Embryonic facial prominence (tissue), 1 donor: ENCODE results near the gene GH2.
"Not testable (repeated sequence)": the region's sequence is repeated elsewhere in the genome, so short reads cannot be mapped to it uniquely, and the experiment has no call there.

Source experiments
- DNase-seq: peaks from one replicate; pipeline ENCODE4 v3.0.0-alpha.2; 2016; ENCODE audit errors: extremely low spot score

The GH2 gene

DNA sequence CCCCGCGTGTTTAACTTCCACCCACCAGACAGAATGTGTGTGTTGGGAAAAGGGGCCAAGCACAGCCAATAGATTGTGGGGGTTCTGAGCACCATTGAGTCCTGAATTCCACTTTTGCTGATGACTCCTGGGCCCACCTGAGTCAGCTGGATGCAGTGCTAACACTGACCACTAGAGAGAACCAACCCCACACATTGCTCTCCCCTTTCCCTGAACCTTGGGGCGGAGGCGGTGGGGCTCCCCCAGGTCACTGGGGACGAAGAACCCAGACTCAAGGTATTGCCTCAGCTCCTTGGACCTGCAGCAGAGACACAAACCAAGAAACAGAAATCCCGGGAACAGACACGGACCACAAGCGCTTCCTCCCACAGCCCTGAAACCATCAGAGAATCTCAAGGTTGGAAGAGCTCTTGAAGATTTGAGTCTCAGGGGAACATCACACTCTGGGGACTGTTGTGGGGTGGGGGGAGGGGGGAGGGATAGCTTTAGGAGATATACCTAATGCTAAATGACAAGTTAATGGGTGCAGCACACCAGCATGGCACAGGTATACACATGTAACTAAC, 7.6 kb downstream of the GH2 start:
- DNase-seq = not testable (repeated sequence)

DNA sequence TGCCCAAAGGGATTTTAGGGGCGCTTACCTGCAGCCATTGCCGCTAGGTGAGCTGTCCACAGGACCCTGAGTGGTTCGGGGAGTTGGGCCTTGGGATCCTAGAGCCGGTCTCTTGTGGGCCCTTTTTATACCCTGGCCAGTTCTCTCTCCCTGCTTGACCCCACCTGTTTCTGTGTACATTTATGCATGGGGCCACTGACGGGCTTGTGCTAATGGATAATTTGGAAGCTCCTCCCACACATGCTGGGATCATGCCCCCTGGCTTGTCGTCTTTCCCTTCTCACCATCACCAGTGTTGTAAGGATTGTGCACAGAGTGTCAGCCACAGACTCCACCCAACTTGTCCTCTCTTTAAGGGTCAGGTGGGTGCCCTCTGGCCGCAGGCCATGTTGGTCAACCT, 8.2 kb downstream of the GH2 start, which contains the start of gene CSH2:
Gene CSH2, minus strand, starts transcription at position 101 of the 400 bp plus-strand sequence. Its CDS starts 63 bp downstream, at position 38.
- not testable (repeated sequence) for DNase-seq

DNA sequence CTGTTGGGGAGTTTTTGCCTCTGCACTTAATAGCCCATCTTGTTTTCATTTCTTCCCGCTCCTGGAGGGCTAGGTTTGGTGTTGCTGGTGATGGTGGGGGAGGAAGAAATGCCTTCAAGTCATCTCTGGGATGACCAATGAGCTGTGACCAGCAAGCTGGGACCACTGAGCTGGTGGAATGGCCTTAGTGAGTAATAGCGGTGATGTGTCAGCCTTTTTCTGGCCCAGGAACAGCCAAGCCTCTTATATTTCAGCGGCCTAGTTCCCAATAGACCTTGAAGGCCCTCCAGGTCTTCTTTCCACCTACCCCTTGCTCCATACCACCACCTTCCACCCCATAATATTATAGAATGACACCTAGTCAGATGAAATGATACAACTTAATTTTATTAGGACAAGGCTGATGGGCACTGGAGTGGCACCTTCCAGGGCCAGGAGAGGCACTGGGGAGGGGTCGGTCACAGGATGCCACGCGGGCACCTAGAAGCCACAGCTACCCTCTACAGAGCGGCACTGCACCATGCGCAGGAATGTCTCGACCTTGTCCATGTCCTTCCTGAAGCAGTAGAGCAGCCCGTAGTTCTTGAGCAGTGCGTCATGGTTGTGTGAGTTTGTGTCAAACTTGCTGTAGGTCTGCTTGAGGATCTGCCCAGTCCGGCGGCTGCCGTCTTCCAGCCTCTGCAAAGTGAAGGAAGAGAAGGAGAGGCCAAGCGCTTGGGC, 9.9 kb downstream of the GH2 start:
- not testable (repeated sequence) for DNase-seq

DNA sequence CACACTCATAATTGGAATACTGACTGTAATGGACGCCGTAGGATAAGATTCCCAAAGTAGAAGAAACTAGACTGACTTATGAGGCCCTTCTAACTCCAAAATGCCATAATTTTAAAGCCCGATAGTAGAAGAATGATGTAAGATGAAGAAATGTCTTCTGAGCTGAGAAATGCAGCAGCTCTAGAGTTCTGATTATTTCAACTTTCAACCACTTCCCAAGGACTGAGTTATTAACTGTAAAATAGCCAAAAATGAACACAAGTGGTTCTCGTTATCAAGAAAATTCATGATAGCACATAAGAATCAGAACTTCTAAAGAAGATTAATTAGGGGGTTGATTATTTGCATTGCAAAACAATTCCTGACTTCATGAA, 11.5 kb downstream of the GH2 start:
- DNase-seq = not testable (repeated sequence)

DNA sequence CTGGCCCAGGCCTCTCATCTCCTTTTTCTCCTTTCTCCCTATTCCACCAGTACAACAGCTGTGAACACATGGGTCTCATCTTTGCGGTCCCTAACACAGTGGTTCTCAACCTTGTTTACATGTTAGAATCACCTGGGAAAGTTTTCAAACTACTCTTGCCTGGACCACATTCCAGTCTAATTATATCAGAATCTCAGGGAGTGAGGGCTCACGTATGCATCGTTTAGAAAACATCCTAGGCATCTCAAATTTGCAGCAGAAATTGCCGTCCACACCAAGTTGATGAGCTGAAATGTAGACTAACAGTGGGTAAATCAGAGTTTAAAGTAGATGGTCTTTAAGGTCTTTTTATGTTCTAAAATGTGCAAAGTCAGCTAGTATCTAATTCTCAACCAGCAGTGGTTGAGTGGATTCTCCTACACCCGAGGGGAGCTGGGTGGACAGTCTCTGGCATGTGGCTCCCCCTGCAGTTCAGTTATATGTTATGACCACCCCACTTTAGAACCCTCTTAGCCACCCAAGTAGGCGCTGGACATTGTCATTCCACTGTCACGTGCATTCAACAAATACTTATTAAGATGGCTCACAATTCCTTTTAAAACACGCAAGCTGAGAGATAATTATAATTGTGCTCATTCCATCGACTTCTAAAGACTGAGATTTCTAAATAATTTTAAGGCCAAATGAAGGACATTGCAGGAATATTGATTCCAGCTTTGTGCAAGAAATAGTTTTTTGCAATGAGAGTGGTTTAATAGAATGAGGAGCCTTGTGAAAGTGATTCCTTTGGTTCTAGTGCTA, 12.1 kb downstream of the GH2 start:
- not testable (repeated sequence) for DNase-seq

DNA sequence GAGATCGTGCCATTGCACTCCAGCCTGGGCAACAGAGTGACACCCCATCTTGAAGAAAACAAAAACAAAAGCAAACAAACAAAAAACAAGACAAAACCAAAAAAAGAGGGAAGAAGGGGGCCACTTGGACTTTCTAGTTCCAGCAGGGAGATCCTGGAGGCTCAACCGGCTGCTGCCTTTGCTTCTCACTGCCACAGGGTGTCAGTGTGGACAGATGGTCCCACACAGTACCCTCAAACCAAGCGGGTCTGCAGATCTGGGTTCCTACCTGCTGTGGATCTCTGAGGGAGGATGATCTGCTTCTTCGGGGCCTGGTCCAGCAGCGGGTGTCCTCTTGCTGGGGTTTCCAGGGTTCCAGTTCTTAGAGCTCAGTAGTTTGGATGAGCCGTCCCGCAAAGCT, 15.1 kb downstream of the GH2 start:
- DNase-seq = not testable (repeated sequence)

DNA sequence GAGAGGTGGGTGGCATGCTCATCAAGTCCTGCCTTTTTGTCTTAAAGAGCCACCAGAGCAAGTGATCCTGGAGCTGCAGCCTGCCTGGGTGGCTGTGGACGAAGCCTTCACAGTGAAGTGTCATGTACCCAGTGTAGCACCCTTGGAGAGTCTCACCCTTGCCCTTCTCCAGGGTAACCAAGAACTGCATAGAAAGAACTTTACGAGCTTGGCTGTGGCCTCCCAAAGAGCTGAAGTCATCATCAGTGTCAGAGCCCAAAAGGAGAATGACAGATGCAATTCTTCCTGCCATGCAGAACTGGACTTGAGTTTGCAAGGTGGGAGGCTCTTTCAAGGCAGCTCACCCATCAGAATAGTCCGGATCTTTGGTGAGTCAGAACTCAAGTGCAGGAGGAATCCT, 22.5 kb downstream of the GH2 start:
- DNase-seq = no peak

DNA sequence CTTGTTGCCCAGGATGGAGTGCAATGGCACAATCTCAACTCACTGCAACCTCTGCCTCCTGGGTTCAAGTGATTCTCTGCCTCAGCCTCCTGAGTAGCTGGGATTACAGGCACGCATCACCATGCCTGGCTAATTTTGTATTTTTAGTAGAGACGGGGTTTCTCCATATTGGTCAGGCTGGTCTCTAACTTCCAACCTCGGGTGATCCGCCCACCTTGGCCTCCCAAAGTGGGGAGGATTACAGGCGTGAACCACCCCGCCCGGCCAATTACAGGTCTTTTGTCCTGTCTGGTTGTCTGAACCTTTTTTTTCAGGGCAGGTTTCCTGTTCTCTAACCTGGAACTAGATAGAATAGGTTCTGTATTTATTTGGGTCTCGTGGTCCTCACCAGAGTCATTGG, 25.3 kb downstream of the GH2 start:
- not testable (repeated sequence) for DNase-seq

DNA sequence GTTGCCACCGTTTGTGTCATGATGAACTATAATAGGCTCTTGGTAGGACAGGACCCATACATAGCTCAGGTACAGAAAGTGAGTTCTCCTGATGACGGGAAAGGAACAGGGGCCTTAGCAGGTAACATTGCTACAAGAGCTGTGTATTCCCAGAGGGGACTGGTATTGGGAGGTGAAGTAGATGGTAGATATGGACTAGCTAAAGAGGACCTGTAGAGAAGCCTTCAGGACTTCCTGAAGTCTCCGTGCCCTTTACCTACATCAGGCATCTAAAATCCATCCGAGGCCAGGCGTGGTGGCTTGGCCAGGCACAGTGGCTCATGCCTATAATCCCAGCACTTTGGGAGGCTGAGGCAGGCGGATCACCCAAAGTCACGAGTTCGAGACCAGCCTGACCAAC, 26.6 kb downstream of the GH2 start:
- DNase-seq = no peak

DNA sequence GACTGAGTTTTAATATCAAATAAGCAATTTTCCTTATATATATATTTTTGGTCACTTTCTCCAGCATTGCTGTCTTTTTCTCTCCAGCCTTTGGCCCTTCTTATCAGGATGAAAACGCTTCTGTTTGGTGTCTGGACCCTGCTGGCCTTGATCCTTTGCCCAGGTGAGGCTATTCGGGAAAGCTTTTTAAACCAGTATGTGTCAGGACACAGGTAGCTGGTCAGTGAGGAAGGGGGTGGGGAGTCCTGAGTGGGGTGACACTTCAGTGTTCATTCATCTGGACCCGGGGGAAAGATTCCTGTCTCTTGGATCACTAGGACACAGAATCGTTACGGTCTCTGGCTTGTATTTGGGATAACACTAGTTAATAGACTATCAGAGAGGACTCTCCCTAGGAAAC, 27.0 kb downstream of the GH2 start:
- no peak for DNase-seq

DNA sequence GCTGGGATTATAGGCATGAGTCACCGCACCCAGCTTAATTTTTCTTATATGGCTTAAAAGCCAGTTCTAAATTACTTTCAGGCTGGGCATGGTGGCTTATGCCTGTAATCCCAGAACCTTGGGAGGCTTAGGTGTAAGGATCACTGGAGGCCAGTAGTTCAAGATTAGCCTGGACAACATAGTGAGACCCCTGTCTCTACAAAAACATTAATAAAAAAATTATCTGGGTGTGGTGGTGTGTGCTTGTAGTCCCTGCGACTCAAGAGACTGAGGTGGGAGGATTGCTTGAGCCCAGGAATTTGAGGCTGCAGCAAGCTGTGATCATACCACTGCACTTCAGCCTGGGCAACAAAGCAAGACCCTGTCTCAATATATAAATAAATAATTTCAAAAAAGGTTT, 28.5 kb downstream of the GH2 start:
- no peak for DNase-seq

DNA sequence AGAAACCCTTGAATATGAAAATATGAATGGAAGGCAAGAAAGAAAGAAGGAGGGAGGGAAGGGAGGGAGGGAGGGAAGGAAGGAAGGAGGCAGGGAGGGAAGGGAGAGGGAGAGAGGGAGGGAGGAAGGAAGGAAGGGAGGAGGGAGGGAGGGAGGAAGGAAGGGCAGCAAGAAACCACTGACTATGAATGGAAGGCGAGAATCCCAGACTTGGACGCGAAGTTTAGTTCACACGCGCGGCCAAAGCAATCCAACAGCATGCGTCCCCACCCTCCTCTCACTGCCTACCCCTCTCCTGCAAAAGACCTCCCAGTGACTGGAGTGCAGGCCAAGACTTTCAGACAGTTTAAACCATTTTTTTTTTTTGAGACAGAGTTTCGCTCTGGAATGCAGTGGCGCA, 31.3 kb downstream of the GH2 start:
- DNase-seq = no peak

DNA sequence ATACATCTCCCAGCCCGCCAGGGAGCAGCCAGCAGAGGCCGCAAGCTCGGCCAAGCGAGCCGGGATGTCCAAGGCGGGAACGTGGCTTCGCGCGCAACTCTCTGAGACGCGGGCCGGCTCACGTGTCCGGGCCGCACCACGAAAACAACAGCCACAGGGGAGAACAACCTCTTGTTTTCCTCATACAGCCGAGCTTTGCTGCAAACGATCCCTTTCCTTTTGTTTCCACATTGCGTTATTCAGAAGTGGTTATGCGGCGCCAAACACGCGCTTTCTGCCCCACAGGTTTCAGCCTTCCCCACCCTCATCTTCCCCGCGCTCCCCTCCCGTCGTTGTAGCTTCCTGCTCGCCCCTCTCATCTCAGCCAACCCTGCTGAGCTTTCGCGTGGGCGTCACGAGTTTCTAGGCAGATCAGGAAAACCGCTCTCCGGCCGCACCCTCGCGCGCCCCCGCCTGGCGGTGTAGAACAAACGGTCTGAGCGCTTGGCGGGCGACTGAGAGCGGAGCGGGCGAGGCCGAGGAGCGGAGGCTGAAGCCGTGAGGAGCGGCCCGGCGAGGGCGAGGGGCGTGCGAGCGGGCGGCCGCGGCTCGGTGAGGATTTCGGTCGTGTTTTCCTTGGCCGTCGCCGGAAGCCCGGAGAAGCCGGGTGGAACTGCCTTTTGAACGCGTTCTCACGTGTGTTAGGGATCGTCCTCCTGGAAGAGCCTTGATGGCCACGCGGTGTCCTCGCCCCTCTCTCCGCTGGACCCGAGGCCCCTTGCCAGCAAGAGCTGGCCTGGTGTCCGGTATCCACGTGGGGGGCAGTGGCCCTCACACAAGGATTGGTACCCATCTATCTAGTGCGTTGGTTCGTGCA, 32.7 kb downstream of the GH2 start:
- DNase-seq = peak; percentile 83

DNA sequence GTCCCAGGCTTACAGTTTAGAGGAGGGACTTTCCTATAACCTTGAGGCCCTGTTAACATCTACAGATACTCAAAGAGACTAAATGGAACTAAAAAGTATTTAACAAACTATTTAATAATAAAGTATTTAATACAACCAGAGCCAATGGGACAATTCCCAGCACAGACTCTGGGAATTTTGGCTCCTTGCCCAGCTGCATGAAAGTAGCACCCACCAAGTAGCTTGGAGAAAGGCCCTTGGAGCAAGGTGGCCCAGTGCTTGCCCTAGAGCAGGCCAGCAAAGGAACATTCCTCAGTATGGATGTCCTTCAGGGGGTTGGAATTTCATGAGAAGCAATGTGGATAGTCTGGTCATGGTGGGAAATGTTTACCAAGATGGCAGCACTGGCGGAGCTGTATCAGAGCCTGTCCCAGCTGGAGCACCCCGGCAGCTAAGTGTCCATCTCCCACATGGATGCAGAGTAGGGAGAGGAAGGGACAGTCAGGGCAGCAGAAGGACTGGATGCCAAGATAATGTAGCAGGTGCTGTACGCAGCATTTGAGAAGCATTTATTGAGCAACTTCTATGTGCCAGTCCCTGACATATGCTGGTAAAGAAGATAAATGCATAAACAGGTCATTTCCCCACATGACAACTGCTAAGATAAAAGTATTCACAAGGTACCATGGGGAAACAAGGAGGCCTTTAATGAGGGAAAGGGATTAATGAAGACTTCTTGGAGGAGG, 34.1 kb downstream of the GH2 start:
- no peak for DNase-seq

DNA sequence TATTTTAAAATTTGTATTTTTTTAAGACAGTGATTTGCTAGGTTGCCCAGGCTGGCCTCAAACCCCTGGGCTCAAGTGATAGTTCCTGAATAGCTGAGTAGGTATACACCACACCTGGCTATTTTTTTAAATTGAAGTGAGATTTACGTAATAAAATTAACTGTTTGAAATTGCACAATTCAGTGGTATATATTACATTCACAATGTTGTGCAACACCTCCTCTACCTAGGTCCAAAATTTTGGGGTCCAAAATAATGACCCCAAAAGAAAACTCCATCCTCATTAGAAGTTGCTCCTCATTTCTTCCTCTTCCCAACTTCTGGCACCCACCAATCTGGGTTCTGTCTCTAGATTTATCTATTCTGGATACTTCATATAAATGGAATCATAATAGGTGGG, 36.2 kb downstream of the GH2 start:
- no peak for DNase-seq

DNA sequence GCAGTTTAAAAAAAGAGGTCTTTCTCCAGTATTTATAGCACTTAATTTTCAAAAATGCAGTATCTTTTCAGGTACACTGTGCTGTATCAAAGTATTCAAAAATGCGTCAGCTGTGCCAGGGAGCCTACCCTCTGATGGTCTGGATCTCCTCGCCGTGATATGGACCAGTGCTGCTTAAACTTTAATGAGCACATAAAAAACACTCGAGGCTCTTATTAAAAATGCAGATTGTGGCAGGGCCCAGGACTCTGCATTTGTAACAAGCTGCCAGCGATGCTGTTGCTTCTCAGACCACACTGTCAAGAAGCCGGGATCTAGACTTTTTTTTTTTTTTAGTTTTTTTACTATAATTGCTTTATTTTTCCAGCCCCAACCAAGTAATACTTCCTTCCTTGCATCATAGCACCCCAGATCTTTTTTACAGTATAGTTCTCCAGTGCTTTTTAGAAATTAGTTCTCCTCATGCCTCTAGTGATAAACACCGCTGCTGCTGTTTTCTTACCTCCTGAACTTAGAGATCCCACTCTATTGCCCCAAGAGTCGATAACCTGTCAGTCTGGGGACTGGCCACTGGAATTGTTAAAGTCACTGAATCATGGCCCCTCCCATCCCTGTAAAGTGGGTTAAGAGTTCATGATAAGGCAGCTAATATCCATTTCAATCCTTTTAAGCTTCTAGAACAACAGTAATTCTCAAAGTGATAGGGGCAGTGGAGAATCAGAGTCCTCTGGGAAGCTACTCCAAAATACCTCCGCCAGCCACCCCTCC, 37.6 kb downstream of the GH2 start:
- DNase-seq = no peak

DNA sequence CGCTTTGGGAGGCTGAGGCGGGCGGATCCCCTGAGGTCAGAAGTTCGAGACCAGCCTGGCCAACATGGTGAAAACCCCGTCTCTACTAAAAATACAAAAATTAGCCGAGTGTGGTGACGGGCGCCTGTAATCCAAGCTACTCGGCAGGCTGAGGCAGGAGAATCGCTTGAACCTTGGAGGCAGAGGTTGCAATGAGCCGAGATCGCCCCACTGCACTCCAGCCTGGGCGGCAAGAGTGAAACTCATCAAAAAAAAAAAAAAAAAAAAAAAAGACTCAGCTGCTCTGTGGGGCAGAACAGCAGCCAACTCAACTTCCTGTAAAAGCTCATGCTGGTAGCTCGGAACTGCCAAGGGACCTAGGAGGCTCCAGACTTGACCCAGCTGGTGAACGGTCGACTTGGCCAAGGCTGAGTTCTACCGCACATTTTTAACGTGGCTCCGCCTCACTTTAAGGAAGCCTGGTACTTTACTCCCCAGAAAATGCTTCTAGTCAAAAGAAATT, 38.3 kb downstream of the GH2 start:
- DNase-seq = not testable (repeated sequence)

DNA sequence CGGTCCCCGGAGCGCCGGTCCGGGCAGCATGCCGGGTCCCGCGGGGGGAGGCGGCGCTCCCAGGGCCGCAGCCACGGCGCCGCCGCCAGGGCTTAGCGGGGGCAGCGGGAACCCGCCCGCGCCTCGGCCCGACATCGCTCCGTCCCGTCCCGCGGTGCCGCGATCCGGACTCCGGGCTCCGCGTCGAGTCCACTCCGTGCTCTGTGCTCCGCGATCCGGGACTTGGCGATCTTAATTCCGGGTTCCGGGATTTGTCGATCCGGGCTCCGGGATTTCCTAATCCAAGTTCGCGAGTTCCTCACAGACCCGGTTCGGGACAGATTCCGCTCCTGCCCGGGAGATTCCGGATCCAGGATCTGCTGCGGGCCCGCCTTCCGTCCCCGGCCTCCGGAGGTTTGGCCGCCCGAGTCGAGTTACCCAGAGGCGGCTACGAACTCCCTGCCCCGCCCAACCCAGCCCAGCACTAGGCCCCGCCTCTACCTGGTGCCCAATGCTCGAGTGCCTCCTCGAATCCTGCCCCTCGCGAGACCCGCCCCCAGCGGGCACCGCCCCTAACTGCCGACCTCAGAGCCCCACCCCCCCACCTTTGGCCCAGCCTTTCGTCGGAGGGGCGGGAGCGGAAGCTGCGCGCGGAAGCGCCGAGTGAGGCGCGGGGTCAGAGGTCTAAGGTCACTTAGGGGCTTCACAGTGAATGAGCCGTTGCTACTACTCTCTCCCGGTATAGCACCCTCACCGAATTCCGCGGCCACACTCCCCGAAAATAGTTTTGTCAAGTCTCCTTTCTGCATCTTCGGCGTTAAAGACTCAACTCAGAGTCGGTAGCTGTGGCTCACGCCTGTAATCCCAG, 39.0 kb downstream of the GH2 start, which contains the start of gene SMARCD2:
Gene SMARCD2, minus strand, starts transcription at position 146 of the 847 bp plus-strand sequence. Its CDS starts 11 bp downstream, at position 135.
- peak; percentile 94 for DNase-seq

DNA sequence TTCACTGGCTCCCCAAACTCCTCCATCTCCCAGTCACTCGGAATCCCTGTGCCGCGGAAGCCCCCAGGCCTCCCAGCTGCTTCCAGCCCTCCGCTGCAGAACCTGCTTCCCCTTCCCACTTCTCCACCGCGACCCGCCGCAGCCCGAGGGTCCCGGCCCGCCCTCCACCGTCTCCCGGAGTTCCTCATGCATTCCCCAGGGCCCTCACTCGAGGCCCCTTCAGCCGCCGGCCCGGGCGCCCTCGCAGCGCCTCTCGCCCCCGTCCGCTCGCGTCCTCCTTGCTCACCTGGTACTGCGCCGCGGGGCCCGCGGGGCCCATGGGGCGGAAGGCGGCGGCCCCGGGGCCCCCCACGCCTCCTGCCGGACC, 39.6 kb downstream of the GH2 start:
- no peak for DNase-seq
